Transverse colon (tissue), 4 donors: Measurements from ENCODE around the gene ANKRD40CL.

Source experiments
- POLR2AphosphoS5 ChIP-seq, 3 donors: sonication (generic); formaldehyde crosslinking; IDR thresholded peaks; one replicate each; pipeline ENCODE4 v1.6.1; 2016; ENCODE audit warnings: antibody characterized with exemption in 3 of 3
- TF ChIP-seq, protein P1 (sequence below), 5 experiments: fragments of 200-600 bp in 3 of 5; fragments of 450-650 bp in 2 of 5; sonication (generic) in 3 of 5; IDR thresholded peaks; 1 replicate in 2 of 5; 2 replicates in 3 of 5; pipeline ENCODE4 v1.5.1; 2016 to 2017; ENCODE audit warnings: antibody characterized with exemption in 5 of 5, inconsistent platforms in 3 of 5, mild to moderate bottlenecking in 2 of 5, moderate library complexity in 1 of 5

DNA sequence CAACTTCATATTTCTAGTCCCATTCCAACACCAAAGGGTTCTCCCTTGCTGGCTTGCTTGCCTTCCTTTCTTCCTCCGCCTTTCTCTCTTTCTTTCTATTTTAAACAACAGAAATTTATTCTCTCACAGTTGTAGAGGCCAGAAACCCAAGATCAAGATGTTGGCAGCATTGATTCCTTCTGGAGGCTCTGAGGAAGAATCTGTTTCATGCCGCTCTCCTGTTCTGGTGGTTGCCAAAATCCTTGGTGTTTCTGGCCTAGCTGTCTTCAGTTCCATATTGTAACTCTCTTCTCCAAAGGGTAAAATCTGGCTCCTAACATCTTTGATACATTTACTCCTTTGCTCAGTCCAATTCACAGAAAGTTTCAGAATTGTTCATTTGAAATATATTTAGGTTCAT is 3.0 kb upstream of the ANKRD40CL start:
- no peak for TF ChIP-seq POLR2AphosphoS5 (IDR thresholded peaks at IDR 0.05)
- TF ChIP-seq, protein P1, sequence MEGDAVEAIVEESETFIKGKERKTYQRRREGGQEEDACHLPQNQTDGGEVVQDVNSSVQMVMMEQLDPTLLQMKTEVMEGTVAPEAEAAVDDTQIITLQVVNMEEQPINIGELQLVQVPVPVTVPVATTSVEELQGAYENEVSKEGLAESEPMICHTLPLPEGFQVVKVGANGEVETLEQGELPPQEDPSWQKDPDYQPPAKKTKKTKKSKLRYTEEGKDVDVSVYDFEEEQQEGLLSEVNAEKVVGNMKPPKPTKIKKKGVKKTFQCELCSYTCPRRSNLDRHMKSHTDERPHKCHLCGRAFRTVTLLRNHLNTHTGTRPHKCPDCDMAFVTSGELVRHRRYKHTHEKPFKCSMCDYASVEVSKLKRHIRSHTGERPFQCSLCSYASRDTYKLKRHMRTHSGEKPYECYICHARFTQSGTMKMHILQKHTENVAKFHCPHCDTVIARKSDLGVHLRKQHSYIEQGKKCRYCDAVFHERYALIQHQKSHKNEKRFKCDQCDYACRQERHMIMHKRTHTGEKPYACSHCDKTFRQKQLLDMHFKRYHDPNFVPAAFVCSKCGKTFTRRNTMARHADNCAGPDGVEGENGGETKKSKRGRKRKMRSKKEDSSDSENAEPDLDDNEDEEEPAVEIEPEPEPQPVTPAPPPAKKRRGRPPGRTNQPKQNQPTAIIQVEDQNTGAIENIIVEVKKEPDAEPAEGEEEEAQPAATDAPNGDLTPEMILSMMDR (IDR thresholded peaks at IDR 0.05), result no peak
